H9 (cell line): ENCODE measurements around the gene TRIO. TPM values are rescaled to one million over a fixed set of nuclear protein-coding genes. Genes with fewer than 3 reads are reported as not detected.
A peak's percentile ranks its signal among the peaks of the same experiment; 100 is the strongest.

Source experiments
- DNase-seq: peaks from one replicate; pipeline ENCODE4 v3.0.0-alpha.2; 2017
- H2AFZ ChIP-seq: one replicate; pipeline ENCODE4 v1.6.1; 2013; ENCODE audit warnings: mild to moderate bottlenecking, low read length, control low read depth, moderate library complexity
- H2AK5ac ChIP-seq: 2 replicates; pipeline ENCODE4 v1.6.1; 2013; ENCODE audit warnings: low read length, control low read depth, mixed read lengths; ENCODE audit not compliant: insufficient read length
- H2BK120ac ChIP-seq: one replicate; pipeline ENCODE4 v1.6.1; 2013; ENCODE audit warnings: low read depth, mild to moderate bottlenecking, low read length, control low read depth, inconsistent platforms; ENCODE audit not compliant: poor library complexity, severe bottlenecking
- H2BK12ac ChIP-seq: 2 replicates; pipeline ENCODE4 v1.6.1; 2013; ENCODE audit warnings: low read length, control low read depth, mixed read lengths, low read depth; ENCODE audit not compliant: insufficient read length
- H2BK15ac ChIP-seq: 2 replicates; pipeline ENCODE4 v1.6.1; 2013; ENCODE audit warnings: low read depth, low read length, control low read depth
- H2BK20ac ChIP-seq: one replicate; pipeline ENCODE4 v1.6.1; 2013; ENCODE audit warnings: low read depth, mild to moderate bottlenecking, low read length, control low read depth, inconsistent platforms; ENCODE audit not compliant: poor library complexity, severe bottlenecking
- H2BK5ac ChIP-seq: 2 replicates; pipeline ENCODE4 v1.6.1; 2013; ENCODE audit warnings: low read length, control low read depth, mixed read lengths; ENCODE audit not compliant: insufficient read length
- H3K14ac ChIP-seq: 2 replicates; pipeline ENCODE4 v1.6.1; 2013; ENCODE audit warnings: low read length, control low read depth; ENCODE audit not compliant: insufficient read depth
- H3K18ac ChIP-seq: 2 replicates; pipeline ENCODE4 v1.6.1; 2013; ENCODE audit warnings: low read depth, mild to moderate bottlenecking, mixed read lengths, low read length, control low read depth; ENCODE audit not compliant: insufficient read length
- H3K23ac ChIP-seq: 2 replicates; pipeline ENCODE4 v1.6.1; 2013; ENCODE audit warnings: low read length, control low read depth, mixed read lengths, low read depth; ENCODE audit not compliant: insufficient read length
- H3K23me2 ChIP-seq: 2 replicates; pipeline ENCODE4 v1.6.1; 2013; ENCODE audit warnings: low read depth, mild to moderate bottlenecking, mixed read lengths, low read length, control low read depth; ENCODE audit not compliant: insufficient read length, poor library complexity, severe bottlenecking
- H3K27ac ChIP-seq: 2 replicates; pipeline ENCODE4 v1.5.1; 2013; ENCODE audit warnings: low read length, control low read depth, mixed read lengths, low read depth; ENCODE audit not compliant: insufficient read length
- H3K27me3 ChIP-seq: 2 replicates; pipeline ENCODE4 v1.6.1; 2013; ENCODE audit warnings: low read length, control low read depth, inconsistent platforms; ENCODE audit not compliant: insufficient read depth
- H3K4ac ChIP-seq: 2 replicates; pipeline ENCODE4 v1.6.1; 2013; ENCODE audit warnings: low read depth, mild to moderate bottlenecking, control low read depth, inconsistent platforms, low read length, moderate library complexity
- H3K4me1 ChIP-seq: 2 replicates; pipeline ENCODE4 v1.6.1; 2013; ENCODE audit warnings: low read length, control low read depth, inconsistent platforms; ENCODE audit not compliant: insufficient read depth
- H3K4me2 ChIP-seq: 2 replicates; pipeline ENCODE4 v1.6.1; 2013; ENCODE audit warnings: low read length, control low read depth, mixed read lengths; ENCODE audit not compliant: insufficient read length, insufficient read depth
- H3K56ac ChIP-seq: 2 replicates; pipeline ENCODE4 v1.6.1; 2013; ENCODE audit warnings: low read depth, mild to moderate bottlenecking, mixed read lengths, low read length, control low read depth; ENCODE audit not compliant: insufficient read length
- H3K79me1 ChIP-seq: 2 replicates; pipeline ENCODE4 v1.6.1; 2013; ENCODE audit warnings: low read depth, mild to moderate bottlenecking, moderate library complexity, low read length, control low read depth, inconsistent platforms; ENCODE audit not compliant: insufficient read depth, poor library complexity, severe bottlenecking
- H3K79me2 ChIP-seq: 2 replicates; pipeline ENCODE4 v1.6.1; 2013; ENCODE audit warnings: low read length, control low read depth, inconsistent platforms; ENCODE audit not compliant: insufficient read depth
- H3K9ac ChIP-seq: 2 replicates; pipeline ENCODE4 v1.6.1; 2013; ENCODE audit warnings: low read length, control low read depth, mixed read lengths; ENCODE audit not compliant: insufficient read length; ENCODE audit errors: extremely low read depth
- H3K9me3 ChIP-seq: one replicate; pipeline ENCODE4 v1.6.1; 2013; ENCODE audit warnings: low read depth, low read length, inconsistent platforms; ENCODE audit not compliant: control insufficient read depth
- H3T11ph ChIP-seq: one replicate; pipeline ENCODE4 v1.6.1; 2013; ENCODE audit warnings: mild to moderate bottlenecking, low read length, control low read depth, inconsistent platforms
- H4K20me1 ChIP-seq: one replicate; pipeline ENCODE4 v1.6.1; 2013; ENCODE audit not compliant: control insufficient read depth, insufficient read length, insufficient read depth
- H4K5ac ChIP-seq: 2 replicates; pipeline ENCODE4 v1.6.1; 2013; ENCODE audit warnings: low read depth, mild to moderate bottlenecking, mixed read lengths, low read length, control low read depth; ENCODE audit not compliant: insufficient read length
- H4K8ac ChIP-seq: replicated peaks from 2 replicates; pipeline ENCODE4 v1.6.1; 2013; ENCODE audit warnings: low read length, control low read depth, mixed read lengths, low read depth; ENCODE audit not compliant: insufficient read length
- H4K91ac ChIP-seq: 2 replicates; pipeline ENCODE4 v1.6.1; 2013; ENCODE audit warnings: low read depth, mild to moderate bottlenecking, moderate library complexity, mixed read lengths, low read length, control low read depth; ENCODE audit not compliant: insufficient read length
- H3K27ac Mint-ChIP-seq, 3 experiments: 2 replicates in 2 of 3; 3 replicates in 1 of 3; pipeline ENCODE4 v1.8.0; 2020 to 2021; ENCODE audit warnings: mixed read lengths in 3 of 3, mild to moderate bottlenecking in 1 of 3, moderate library complexity in 1 of 3
- H3K27me3 Mint-ChIP-seq: 2 replicates; pipeline ENCODE4 v1.8.0; 2021; ENCODE audit warnings: low read depth, mild to moderate bottlenecking, moderate library complexity, mixed read lengths
- H3K36me3 Mint-ChIP-seq, 3 experiments: 2 replicates in 2 of 3; 3 replicates in 1 of 3; pipeline ENCODE4 v1.8.0; 2020 to 2021; ENCODE audit warnings: low read depth in 3 of 3, mixed read lengths in 3 of 3; ENCODE audit not compliant: insufficient read depth in 1 of 3
- H3K4me1 Mint-ChIP-seq, 2 experiments: 2 replicates each; pipeline ENCODE4 v1.8.0; 2020; ENCODE audit warnings: mixed read lengths in 2 of 2
- H3K4me3 Mint-ChIP-seq, 2 experiments: 2 replicates in 1 of 2; 3 replicates in 1 of 2; pipeline ENCODE4 v1.8.0; 2020 to 2021; ENCODE audit warnings: mild to moderate bottlenecking in 2 of 2, mixed read lengths in 2 of 2, moderate library complexity in 1 of 2
- H3K9me3 Mint-ChIP-seq, 2 experiments: 2 replicates in 1 of 2; 3 replicates in 1 of 2; pipeline ENCODE4 v1.8.0; 2020; ENCODE audit warnings: mild to moderate bottlenecking in 2 of 2, mixed read lengths in 2 of 2, moderate library complexity in 1 of 2
- WGBS: extraction: QIAGEN DNeasy Blood & Tissue Kit; methylation state at CpG from one replicate; pipeline ENCODE4 v1.1.7; 2013; ENCODE audit warnings: missing lambda C conversion rate, low lambda C conversion rate, mixed read lengths; ENCODE audit not compliant: insufficient read length; ENCODE audit errors: extremely low coverage; 5-methylcytosine and 5-hydroxymethylcytosine counted together
- total RNA-seq: library from RNA; stranded (reverse); gene quantifications from 2 replicates; pipeline ENCODE4 v1.2.1, GENCODE V29; 2021
- TF ChIP-seq, protein P1 (sequence below): fragments of 200-600 bp; sonication (generic); conservative IDR thresholded peaks from 3 replicates; pipeline ENCODE4 v1.8.0; 2021; ENCODE audit warnings: antibody characterized with exemption, mild to moderate bottlenecking

TRIO gene
- total RNA-seq, 1 experiment from 2014 or later: 87.8 TPM

DNA sequence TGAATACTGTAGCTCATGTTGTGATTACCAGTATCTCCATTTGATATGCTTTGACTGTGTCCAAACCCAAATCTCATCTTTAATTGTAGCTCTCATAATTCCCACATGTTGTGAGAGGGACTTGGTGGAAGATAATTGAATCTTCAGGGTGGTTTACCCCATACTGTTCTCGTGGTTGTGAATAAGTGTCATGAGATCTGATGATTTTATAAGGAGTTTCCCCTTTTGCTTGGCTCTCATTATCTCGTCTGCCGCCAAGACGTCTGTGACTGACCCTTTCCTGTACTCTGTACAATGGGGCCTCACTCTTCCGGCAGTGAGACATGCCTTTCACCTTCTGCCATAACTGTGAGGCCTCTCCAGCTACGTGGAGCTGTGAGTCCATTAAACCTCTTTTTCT, 59.3 kb downstream of the TRIO start:
- H3K36me3 Mint-ChIP-seq: no peaks in the 10 kb centered on the region
- Histone ChIP-seq H3K79me1 (no peaks in the 10 kb centered on the region), H2AFZ (no peak overlapping the region), H4K20me1 (no peaks in the 10 kb centered on the region), H3K18ac (no peak overlapping the region), H3K9me3 (no peaks in the 10 kb centered on the region), H2BK15ac (no peak overlapping the region), H4K8ac (no peak overlapping the region), H3K27me3 (no peaks in the 10 kb centered on the region), H3K79me2 (peaks cover 26% of the 10 kb centered on the region; the same call in 1 of the 2 replicates), H3K56ac (no peak overlapping the region), H2AK5ac (no peak overlapping the region), H4K91ac (no peak overlapping the region), H3K4ac (no peak overlapping the region), H4K5ac (no peak overlapping the region), H3K14ac (no peak overlapping the region), H2BK5ac (no peak overlapping the region), H3K4me1 (peaks cover 2% of the 10 kb centered on the region; the same call in 1 of the 2 replicates), H3K9ac (no peak overlapping the region), H3K27ac (no peak overlapping the region), H2BK120ac (no peak overlapping the region), H3K23ac (no peak overlapping the region), H3K23me2 (no peaks in the 10 kb centered on the region), H2BK20ac (no peak overlapping the region), H3T11ph (no peak overlapping the region), H3K4me2 (no peak overlapping the region), H2BK12ac (no peak overlapping the region)
- DNase-seq: no peak
- H3K27me3 Mint-ChIP-seq: no peaks in the 10 kb centered on the region
- H3K9me3 Mint-ChIP-seq: no peaks in the 10 kb centered on the region
- WGBS: no CpG with 5 or more reads among the region's 6 CpGs
- no peak overlapping the region for H3K4me3 Mint-ChIP-seq
- H3K27ac Mint-ChIP-seq: peak overlapping the region in 1 of 3 experiments; percentile 54; a peak in 1 of 7 replicates
- peaks cover 41 to 44% of the 10 kb centered on the region in 2 experiments for H3K4me1 Mint-ChIP-seq
- TF ChIP-seq, protein P1, sequence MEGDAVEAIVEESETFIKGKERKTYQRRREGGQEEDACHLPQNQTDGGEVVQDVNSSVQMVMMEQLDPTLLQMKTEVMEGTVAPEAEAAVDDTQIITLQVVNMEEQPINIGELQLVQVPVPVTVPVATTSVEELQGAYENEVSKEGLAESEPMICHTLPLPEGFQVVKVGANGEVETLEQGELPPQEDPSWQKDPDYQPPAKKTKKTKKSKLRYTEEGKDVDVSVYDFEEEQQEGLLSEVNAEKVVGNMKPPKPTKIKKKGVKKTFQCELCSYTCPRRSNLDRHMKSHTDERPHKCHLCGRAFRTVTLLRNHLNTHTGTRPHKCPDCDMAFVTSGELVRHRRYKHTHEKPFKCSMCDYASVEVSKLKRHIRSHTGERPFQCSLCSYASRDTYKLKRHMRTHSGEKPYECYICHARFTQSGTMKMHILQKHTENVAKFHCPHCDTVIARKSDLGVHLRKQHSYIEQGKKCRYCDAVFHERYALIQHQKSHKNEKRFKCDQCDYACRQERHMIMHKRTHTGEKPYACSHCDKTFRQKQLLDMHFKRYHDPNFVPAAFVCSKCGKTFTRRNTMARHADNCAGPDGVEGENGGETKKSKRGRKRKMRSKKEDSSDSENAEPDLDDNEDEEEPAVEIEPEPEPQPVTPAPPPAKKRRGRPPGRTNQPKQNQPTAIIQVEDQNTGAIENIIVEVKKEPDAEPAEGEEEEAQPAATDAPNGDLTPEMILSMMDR: no peak
